Prostate gland (tissue), 2 donors: ENCODE results near the gene CPNE4.

ENCODE experiments used
- CTCF ChIP-seq, 4 experiments: fragments of 200-600 bp in 2 of 4; fragments of 450-650 bp in 2 of 4; sonication (generic) in 2 of 4; IDR thresholded peaks; 1 replicate in 3 of 4; 2 replicates in 1 of 4; pipeline ENCODE4 v1.5.1; 2016 to 2019; ENCODE audit warnings: antibody characterized with exemption in 4 of 4, mild to moderate bottlenecking in 2 of 4, moderate library complexity in 2 of 4
- POLR2A ChIP-seq: fragments of 450-650 bp; IDR thresholded peaks from one replicate; pipeline ENCODE4 v1.6.1; 2016; ENCODE audit warnings: antibody characterized with exemption, mild to moderate bottlenecking
- POLR2AphosphoS5 ChIP-seq: sonication (generic); formaldehyde crosslinking; IDR thresholded peaks from one replicate; pipeline ENCODE4 v1.6.1; 2017; ENCODE audit warnings: antibody characterized with exemption

GRCh38 chr3:131503320-131503635 lies 531.5 kb downstream of the CPNE4 start:
- no peak for TF ChIP-seq CTCF (IDR thresholded peaks at IDR 0.05)
- TF ChIP-seq POLR2A, result no peak
- TF ChIP-seq POLR2AphosphoS5, result no peak
